Left lobe of liver (tissue), 2 donors: ENCODE data around the gene DCTN5. TPM values are rescaled to one million over a fixed set of nuclear protein-coding genes. Genes with fewer than 3 reads are reported as not detected.

ENCODE experiments used
- ATAC-seq: fragments of 200-7000 bp; cut with Tn5 transposase; one replicate; pipeline ENCODE4 v1.9.1; 2020; ENCODE audit warnings: mild to moderate bottlenecking, moderate library complexity
- DNase-seq: peaks from one replicate; pipeline ENCODE4 v3.0.0-alpha.2; 2020; ENCODE audit warnings: low spot score
- total RNA-seq: library from RNA; stranded (reverse); gene quantifications from one replicate; pipeline ENCODE4 v1.2.1, GENCODE V29; 2021
- donor health status: DM: no; HTN: no; CAD: no; lungs with moderate emphysema.
- donor health status: DM: no; HTN: yes; CAD: no.

DCTN5 gene
- total RNA-seq, 1 donor from 2014 or later, result 17.2 TPM

DNA sequence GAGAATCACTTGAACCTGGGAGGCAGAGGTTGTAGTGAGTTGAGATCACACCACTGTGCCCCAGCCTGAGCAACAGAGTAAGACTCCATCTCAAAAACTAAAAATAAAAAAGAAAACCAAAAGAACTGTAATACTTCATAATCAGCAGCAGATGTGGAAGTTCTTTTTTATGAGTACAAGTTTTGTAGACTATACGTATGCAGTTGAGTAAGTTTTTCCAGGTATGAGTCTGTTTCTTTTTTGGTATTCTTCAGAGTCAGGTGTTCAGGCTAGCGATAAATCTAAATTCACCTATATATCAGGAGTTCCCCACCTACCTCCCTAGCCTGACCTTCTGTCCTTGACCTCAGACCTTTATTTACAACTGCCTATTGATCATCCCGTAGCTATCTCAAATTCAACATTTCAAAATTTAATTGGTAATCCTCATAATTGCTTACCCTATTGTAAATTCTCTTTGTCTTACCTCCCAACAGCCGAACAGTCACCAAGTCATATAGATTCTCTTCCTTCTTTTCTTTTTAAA, 10.7 kb downstream of the DCTN5 start:
- DNase-seq (no peak), ATAC-seq (no peak)

DNA sequence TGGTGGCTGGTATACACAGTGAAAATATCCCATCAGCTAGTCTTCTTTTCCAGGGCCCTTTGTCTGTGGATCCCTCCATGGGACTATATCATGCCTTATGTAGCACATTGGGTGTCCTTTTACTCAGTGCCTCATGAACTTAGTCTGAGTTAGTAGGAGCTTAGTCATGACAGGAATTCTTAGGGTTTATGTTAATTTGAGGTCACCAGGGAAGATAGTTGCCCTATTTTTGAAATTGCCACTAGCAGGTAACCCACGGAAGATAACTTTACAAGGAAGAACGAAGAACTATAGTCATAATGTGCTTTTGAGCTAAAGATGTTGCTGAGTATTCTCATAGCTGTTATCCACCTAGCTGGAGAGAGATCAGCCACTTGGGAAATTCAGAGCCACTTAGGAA, 22.7 kb downstream of the DCTN5 start:
- DNase-seq (no peak), ATAC-seq (no peak)

DNA sequence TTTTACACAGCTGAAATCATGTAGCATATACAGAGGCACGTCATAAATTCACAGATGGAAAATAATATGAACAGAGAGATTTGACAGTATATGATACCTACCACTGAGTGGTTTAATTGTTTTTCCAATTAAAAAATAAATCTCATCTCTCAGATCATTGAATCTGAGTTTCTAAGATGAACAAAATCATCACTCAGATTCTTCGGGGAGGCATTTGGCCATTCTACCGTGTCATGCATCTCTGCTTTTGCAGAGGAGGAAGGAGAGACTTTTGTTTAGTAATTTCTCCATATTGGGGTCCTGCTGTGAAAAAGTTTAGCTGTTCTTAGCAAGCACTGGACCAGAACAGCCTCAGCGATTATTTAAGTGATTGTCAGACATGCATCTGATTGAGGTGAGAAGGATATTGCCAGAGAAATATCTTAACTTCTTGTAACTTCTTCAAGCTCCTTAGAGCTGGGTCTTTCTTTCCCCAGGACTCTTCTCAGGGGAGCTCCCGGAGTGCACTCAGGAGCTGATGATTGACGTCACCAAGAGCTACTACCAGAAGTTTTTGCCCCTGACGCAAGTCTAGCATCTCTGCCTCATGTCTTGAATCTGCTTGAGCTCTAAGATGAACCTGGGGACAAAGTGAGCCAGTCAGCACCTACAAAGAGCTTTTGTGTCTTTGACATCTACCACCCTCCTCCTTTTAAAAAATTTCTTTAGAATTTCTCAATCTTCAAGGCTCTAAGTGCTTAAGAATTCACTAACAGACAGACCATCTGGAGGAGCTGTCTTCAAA, 25.5 kb downstream of the DCTN5 start:
- ATAC-seq, result no peak
- no peak for DNase-seq

DNA sequence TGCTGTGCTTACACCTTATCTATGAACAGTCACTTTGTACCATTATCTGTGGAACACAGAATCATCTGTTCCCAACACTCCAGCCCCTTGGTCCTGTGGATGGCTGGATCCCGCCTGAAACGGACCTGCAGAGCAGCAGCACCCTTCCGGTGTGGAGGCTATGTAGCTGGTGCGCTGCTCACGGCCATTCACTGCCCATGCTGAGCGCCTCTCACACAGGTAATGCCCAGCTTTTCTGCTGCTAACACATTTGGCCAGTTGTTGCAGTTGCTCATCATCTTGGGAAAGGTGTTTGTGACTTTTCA, 26.0 kb downstream of the DCTN5 start:
- ATAC-seq (no peak), DNase-seq (no peak)

DNA sequence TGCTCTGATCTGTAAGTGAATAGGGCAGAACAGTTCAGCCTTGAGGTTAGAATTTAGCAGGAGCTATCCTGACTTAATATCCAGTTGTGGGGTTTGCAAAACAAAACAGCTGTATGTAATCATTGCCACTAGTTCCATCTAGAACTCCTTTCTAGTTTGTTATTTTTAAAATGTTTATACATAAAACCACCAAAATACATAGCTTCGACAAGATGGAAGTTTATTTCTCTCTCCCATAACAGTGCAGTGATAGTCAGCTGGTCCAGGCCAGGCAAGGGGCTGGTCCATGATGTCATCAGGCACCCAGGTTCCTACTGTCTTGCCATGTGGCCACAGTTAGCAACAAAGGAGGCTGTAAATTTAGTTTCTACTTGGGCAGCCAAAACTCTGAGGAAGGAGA, 27.0 kb downstream of the DCTN5 start:
- ATAC-seq, result no peak
- no peak for DNase-seq

DNA sequence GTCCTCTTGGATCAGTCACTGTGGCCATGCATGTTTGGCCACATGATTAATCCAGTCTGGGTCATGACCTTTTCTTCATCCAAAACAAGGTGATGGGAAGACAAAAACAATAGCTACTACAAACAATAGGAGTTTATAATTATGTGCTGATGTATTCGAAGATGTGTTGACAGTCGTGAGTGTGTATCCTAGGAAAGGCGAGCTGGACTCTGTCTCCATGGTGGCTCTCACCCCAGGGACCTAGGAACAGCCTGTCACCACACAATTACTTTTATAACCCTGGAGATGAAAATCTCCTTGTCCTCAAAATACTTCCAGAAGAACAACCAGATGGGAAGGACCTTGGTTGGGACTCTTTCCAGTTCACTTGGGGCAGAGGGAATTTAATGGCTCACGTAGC, 27.6 kb downstream of the DCTN5 start:
- no peak for ATAC-seq
- no peak for DNase-seq

DNA sequence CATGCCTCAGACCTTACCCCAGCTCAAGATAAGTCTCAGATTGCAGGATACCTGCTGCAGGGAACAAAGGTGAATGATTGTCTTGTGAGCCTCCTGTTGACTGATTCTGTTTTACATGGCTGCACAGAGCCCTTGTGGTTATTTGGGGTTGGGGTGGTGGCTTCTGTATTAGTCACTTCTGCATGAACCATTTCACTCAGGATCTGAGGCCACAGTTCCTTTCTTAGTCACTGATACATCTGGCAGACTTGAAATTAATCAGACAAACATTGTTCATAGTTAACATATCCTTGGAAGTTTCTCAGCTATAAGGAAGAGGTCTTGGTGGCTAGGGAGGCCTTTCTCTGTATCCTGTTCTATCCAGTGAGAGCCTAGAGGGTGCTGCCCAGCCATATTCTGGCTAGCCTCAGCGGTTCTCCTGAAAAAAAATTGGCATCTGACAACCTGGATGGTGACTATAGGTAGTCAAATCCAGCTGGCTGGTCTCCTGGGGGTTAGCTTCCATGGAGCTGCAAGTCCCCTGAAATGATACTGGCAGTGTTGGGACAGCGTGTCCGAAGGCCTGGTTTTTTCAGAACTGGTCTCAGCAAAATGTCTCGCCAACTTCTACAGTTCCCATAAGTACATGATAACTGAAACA, 29.0 kb downstream of the DCTN5 start:
- DNase-seq, result no peak
- no peak for ATAC-seq

DNA sequence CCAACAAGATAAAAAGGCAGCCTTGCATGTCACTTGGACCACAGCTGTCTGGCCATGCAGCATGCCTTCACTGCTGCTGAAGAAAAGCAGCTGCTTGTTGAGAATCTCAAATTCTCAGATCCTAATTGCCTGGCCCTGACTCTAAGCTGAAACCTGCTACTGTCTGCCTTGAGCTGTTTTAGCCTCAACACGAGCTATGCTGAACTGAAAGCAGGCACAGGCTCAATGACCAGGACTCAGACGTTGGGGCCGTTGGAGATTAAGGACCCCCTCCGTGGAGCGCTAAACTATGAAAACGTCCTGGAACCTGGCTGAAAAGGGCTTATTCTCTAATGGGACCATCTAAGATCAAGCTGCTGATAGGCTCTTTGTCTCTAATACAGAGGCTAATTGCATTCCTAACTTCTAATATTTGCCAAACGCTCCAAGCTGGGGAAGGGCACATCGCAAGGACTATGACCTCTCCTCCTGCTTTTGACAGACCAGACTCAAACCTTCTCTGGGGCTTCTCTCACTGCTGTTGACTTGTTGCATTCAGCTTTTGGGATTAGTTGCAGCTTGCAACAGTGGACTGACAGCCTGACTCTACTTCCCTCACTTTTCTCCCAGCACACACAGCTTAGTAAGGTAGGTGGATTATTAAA, 32.8 kb downstream of the DCTN5 start:
- ATAC-seq (no peak), DNase-seq (no peak)

DNA sequence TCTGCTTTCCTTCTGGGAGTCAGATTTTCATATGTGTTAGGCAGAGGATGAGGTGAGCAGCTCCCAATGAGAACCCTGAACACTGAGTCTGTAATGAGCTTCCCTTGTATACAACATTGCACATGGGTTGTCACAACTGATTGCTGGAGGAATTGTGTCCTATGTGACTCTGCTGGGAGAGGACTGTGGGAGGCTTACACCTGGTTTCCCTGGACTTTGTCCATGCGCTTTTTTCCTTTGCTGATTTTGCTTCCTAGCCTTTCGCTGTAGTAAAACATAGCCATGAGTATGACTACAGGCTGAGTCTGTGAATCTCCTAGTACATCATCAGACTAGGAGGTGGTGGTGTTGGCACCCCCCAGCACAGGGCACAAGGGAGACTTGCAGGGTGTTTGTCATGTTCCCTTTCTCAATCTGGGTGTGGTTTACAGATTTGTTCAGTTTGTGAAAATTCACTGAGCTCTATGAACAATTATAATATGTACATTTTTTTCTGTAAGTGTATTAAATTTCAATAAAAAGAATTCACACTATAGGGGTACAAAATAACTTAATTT, 35.7 kb downstream of the DCTN5 start:
- no peak for ATAC-seq
- no peak for DNase-seq

DNA sequence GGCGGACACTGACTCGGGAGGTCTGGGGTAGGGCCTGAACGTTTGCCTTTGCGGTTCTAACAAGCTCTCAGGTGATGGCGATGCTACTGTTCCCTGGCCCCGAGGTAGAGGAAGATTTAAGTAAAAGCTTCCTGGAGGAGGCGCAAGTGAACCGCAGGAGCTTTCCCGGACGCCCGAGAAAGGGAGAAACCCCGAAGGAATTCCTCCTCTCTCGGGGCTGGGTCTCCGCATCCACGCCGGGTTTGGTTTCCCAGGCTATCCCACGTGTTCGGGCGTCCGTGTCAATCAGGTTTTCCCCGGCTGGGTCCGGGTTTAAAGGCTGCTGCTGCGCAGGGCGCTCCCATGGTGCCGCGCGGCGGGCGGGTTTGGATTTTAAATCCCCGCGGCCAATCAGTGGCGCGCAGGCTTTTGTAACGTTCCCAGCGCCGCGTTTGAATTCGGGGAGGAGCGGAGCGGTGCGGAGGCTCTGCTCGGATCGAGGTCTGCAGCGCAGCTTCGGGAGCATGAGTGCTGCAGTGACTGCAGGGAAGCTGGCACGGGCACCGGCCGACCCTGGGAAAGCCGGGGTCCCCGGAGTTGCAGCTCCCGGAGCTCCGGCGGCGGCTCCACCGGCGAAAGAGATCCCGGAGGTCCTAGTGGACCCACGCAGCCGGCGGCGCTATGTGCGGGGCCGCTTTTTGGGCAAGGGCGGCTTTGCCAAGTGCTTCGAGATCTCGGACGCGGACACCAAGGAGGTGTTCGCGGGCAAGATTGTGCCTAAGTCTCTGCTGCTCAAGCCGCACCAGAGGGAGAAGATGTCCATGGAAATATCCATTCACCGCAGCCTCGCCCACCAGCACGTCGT, 37.4 kb downstream of the DCTN5 start, which contains the start of gene PLK1:
TSS of gene PLK1 (plus strand) at position 460 of the 844 bp plus-strand sequence. CDS start at position 504, 44 bp downstream.
- peak; percentile 97 for ATAC-seq
- peak; percentile 78 for DNase-seq

DNA sequence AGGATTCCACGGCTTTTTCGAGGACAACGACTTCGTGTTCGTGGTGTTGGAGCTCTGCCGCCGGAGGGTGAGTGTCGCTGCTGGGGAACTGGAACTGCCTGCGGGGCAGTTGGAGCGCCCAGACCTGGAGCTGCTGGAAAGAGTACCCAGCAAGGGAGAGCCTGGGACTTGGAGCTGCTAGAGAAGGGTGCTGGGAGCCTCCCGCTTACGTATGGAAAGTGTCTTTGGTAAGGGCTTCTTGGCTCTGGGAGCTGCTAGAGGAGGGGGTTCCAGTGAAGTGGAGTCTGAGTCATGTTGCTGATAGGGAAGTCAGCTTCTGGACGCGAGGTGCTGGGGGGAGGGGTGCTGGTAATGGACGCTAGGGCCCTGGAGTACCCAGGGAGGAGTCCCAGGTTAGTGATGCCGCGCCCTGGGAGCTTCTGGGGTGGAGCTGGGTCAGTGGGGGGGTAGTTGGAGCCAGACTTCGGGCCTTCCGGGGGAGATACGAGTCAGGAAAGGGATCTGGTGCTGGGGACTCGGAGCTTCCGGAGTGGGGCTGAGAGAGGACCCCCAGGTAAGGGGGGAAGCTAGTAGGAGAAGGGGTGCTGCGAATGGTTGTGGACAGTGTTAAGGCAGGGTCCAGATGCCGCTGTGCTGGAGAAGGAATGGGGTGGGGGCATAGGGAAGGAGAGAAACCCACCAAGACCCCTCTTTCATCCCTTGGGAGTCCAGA, 38.2 kb downstream of the DCTN5 start:
- ATAC-seq (no peak), DNase-seq (no peak)

DNA sequence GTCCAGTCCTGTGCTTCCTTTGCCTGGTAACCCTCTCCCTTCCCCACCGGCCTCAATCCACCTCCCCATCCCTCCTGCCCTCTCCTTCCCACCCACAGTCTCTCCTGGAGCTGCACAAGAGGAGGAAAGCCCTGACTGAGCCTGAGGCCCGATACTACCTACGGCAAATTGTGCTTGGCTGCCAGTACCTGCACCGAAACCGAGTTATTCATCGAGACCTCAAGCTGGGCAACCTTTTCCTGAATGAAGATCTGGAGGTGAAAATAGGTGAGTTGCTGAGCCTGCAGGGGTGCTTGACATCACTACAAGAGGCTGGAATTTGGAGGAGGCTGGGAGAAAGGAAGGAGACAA, 38.7 kb downstream of the DCTN5 start:
- no peak for DNase-seq
- no peak for ATAC-seq

DNA sequence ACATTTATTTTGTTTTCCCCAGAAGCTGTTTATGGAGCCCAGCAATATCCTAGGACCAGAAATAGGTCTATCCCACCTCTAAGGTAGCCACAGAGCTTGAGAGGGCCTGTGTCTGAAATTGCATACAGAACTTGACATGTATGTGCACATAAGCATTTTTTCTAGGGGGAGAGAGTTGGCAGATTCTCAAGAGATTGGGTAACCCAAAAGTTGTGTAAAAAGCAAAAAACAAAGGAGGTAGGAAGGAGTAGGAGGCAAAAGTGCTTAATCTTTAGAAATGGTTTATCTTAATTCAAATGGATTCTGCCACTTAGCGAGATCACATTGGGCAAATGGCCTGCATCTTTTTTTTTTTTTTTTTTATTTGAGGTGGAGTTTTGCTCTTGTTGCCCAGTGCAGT, 40.9 kb downstream of the DCTN5 start:
- no peak for ATAC-seq

DNA sequence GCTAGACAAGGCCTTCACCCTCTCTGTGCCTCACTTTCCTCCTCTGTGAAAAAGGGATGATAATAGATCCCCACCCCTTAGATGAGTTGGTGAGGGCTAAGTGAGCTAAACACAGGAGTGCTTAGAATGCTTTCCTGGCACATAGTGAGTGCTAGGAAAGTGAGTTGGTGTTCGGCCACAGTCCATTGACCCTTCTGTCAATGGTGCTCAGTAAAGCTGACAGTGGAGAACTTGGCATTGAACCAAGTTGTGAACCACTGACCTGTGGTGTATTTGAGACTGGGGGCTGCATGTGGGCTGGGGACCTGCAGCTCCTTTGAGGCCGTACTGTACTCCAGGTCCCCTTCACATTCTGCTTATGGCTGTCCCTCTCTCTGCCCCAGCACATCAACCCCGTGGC, 42.2 kb downstream of the DCTN5 start:
- DNase-seq, result no peak
- ATAC-seq, result no peak

More for the DNA sequence above, 40.9 kb downstream of the DCTN5 start:
- no peak for DNase-seq

DNA sequence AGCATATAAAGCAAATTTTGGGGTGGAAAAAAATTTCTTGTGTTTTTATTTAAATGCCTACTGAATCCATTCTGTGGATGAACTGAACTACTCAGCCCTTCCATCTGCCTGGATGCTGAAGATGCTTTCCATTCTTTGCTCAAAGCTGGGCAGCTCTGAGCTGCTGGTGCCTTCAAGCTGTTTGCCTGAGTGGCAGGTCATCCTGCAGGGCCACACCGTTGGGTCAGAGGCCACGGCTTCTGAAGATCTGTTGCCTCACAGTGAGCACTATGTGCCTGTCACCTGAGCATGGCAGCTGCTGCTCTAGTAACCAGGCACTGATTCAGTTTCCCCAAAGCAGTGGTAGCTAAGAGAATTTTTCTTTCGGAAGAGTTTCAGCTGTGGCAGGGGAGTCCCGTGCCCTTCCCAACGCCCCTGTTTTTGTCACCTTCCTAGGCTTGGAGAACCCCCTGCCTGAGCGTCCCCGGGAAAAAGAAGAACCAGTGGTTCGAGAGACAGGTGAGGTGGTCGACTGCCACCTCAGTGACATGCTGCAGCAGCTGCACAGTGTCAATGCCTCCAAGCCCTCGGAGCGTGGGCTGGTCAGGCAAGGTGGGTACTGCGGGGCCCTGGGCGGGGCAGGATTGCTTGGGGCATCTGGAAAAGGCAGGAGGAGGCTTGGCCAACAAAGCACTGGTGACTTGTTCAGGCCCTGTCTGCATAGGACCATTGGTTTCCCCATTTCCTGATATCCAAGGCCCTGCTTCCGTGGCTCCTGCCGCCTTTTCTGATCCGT, 46.0 kb downstream of the DCTN5 start:
- DNase-seq, result no peak
- ATAC-seq, result no peak

DNA sequence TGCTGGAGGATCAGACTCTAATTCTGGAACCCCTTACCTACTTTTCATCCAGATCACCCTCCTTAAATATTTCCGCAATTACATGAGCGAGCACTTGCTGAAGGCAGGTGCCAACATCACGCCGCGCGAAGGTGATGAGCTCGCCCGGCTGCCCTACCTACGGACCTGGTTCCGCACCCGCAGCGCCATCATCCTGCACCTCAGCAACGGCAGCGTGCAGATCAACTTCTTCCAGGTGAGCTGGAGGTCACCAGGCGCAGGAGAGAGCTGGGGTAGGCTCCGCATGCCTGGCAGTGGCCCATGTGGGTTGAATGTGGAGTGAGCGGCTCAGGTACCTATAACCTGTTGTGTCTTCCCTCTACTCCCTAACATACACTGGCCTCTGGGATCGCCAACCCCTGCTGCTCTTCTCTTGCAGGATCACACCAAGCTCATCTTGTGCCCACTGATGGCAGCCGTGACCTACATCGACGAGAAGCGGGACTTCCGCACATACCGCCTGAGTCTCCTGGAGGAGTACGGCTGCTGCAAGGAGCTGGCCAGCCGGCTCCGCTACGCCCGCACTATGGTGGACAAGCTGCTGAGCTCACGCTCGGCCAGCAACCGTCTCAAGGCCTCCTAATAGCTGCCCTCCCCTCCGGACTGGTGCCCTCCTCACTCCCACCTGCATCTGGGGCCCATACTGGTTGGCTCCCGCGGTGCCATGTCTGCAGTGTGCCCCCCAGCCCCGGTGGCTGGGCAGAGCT, 48.3 kb downstream of the DCTN5 start:
- no peak for DNase-seq
- ATAC-seq, result no peak

DNA sequence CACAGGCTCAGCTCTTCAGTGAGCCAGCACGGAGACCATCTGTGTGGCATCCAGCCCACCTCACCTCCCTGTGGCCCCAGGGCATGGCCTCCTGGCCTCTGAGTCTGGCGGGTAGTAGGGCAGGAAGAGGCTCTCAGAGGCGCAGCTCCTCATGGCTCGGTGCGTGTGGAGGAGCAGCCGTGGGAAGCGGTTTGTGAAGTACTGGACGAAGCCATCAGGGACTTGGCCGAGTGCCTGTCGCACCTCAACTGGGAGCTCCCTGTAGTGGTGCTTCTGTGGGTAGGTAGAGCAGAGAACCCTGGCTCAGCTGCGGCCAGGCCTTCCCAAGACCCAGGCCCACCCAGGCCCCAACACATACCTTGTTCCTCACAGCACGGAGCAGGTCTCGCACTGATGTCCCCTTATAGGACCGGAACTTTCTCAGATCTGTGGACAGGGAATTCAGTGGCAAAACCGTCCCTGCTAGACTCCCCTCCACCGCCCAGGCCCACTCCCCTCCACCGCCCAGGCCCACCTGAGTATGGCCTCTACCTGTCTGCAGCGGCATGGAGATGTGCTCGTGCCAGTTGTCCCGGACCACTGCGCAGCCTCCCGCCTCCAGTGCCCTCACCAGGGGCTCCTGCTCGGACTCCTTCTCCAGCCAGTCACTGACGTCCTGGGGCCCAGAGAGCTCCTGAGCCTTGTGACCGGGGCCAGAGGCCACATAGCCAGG, 49.7 kb downstream of the DCTN5 start:
- DNase-seq, result no peak

More for the DNA sequence above, 49.7 kb downstream of the DCTN5 start:
- ATAC-seq, result no peak
